Neural progenitor cell (in vitro differentiated cells): ENCODE measurements around the gene HEPACAM2. TPM values are rescaled to one million over a fixed set of nuclear protein-coding genes. Genes with fewer than 3 reads are reported as not detected.
A peak's percentile ranks its signal among the peaks of the same experiment; 100 is the strongest.

Experiments used
- DNase-seq: peaks from one replicate; pipeline ENCODE4 v3.0.0-alpha.2; 2016; ENCODE audit warnings: low spot score
- H2AFZ ChIP-seq: fragments of 200-600 bp; sonication (generic); replicated peaks from 2 replicates; pipeline ENCODE4 v1.6.1; 2016; ENCODE audit warnings: antibody characterized with exemption
- H3F3A ChIP-seq: fragments of 200-600 bp; sonication (generic); 2 replicates; pipeline ENCODE4 v1.6.1; 2016; ENCODE audit warnings: antibody characterized with exemption, low read depth
- H3K27ac ChIP-seq: fragments of 200-600 bp; sonication (generic); 2 replicates; pipeline ENCODE4 v1.5.1; 2016; ENCODE audit warnings: mild to moderate bottlenecking
- H3K27me3 ChIP-seq: fragments of 200-600 bp; sonication (generic); 2 replicates; pipeline ENCODE4 v1.6.1; 2016; ENCODE audit warnings: mild to moderate bottlenecking, moderate library complexity
- H3K36me3 ChIP-seq: fragments of 200-600 bp; sonication (generic); 2 replicates; pipeline ENCODE4 v1.5.1; 2016
- H3K4me1 ChIP-seq: fragments of 200-600 bp; sonication (generic); 2 replicates; pipeline ENCODE4 v1.6.1; 2016; ENCODE audit warnings: mixed run types
- H3K4me2 ChIP-seq: fragments of 200-600 bp; sonication (generic); 2 replicates; pipeline ENCODE4 v1.6.1; 2016
- H3K4me3 ChIP-seq: fragments of 200-600 bp; sonication (generic); 2 replicates; pipeline ENCODE4 v1.5.1; 2016
- H3K79me2 ChIP-seq: fragments of 200-600 bp; sonication (generic); 2 replicates; pipeline ENCODE4 v1.6.1; 2016; ENCODE audit warnings: low read depth
- H3K9ac ChIP-seq: fragments of 200-600 bp; sonication (generic); 2 replicates; pipeline ENCODE4 v1.6.1; 2016
- H3K9me3 ChIP-seq: fragments of 200-600 bp; sonication (generic); 2 replicates; pipeline ENCODE4 v1.5.1; 2016; ENCODE audit warnings: low read depth
- H4K20me1 ChIP-seq: fragments of 200-600 bp; sonication (generic); 2 replicates; pipeline ENCODE4 v1.6.1; 2016; ENCODE audit warnings: low read depth
- H3K27ac Mint-ChIP-seq: 3 replicates; pipeline ENCODE4 v1.8.0; 2021; ENCODE audit warnings: mixed read lengths
- H3K27me3 Mint-ChIP-seq: 2 replicates; pipeline ENCODE4 v1.8.0; 2022; ENCODE audit warnings: low read depth, mild to moderate bottlenecking, inconsistent platforms, moderate library complexity, mixed read lengths; ENCODE audit not compliant: insufficient read depth
- H3K36me3 Mint-ChIP-seq: 3 replicates; pipeline ENCODE4 v1.8.0; 2021; ENCODE audit warnings: mixed read lengths
- H3K4me1 Mint-ChIP-seq: 3 replicates; pipeline ENCODE4 v1.8.0; 2021; ENCODE audit warnings: mixed read lengths
- H3K4me3 Mint-ChIP-seq: 3 replicates; pipeline ENCODE4 v1.8.0; 2021; ENCODE audit warnings: mild to moderate bottlenecking, moderate library complexity, mixed read lengths
- H3K9me3 Mint-ChIP-seq: 3 replicates; pipeline ENCODE4 v1.8.0; 2020; ENCODE audit warnings: mixed read lengths
- CTCF ChIP-seq: fragments of 200-600 bp; sonication (generic); IDR thresholded peaks from 2 replicates; pipeline ENCODE4 v1.5.1; 2017; ENCODE audit warnings: antibody characterized with exemption, mild to moderate bottlenecking
- EZH2 ChIP-seq: fragments of 200-600 bp; sonication (generic); IDR thresholded peaks from 2 replicates; pipeline ENCODE4 v1.6.1; 2017; ENCODE audit warnings: antibody characterized with exemption, mild to moderate bottlenecking, moderate library complexity
- EZH2phosphoT487 ChIP-seq: fragments of 200-600 bp; sonication (generic); IDR thresholded peaks from 2 replicates; pipeline ENCODE4 v1.6.1; 2017; ENCODE audit warnings: antibody characterized with exemption
- total RNA-seq: library from RNA; depleted of rRNA; stranded (reverse); fragments of >200 nt; gene quantifications from 2 replicates; pipeline ENCODE4 v1.2.3, GENCODE V29; 2015; ENCODE audit warnings: low replicate concordance

The HEPACAM2 gene
- total RNA-seq, 1 donor from 2014 or later, result not detected

DNA sequence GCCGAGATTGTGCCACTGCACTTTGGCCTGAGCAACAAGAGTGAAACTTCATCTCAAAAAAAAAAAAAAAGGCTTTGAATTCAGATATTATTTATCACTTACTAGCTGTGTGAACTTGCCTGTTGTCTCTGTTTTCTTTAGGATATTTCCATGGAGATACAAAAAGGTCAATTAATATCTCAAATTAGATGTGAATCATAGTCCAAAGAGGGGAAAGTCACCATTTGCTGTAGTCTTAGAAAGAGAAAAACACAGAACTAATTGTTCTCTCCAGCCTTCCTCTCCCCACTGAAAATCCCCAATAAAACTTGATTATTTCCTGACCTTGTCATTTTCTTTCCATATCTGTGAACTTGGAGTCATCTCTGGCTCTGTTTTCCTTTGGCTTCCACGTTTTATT lies 21.2 kb downstream of the HEPACAM2 start:
- Histone ChIP-seq H3K36me3 (no peaks in the 10 kb centered on the region), H3K27me3 (peaks cover 96% of the 10 kb centered on the region), H3K9me3 (no peaks in the 10 kb centered on the region), H3K79me2 (no peaks in the 10 kb centered on the region), H3K4me2 (no peak overlapping the region), H3F3A (no peaks in the 10 kb centered on the region), H2AFZ (no peak overlapping the region), H3K4me3 (no peak overlapping the region), H4K20me1 (no peaks in the 10 kb centered on the region), H3K27ac (no peak overlapping the region), H3K4me1 (no peaks in the 10 kb centered on the region), H3K9ac (no peak overlapping the region)
- no peaks in the 10 kb centered on the region for H3K36me3 Mint-ChIP-seq
- no peak for DNase-seq
- H3K4me1 Mint-ChIP-seq, result no peaks in the 10 kb centered on the region
- TF ChIP-seq EZH2phosphoT487, result no peak
- no peak overlapping the region for H3K4me3 Mint-ChIP-seq
- H3K9me3 Mint-ChIP-seq, result no peaks in the 10 kb centered on the region
- H3K27ac Mint-ChIP-seq, result no peak overlapping the region
- no peaks in the 10 kb centered on the region for H3K27me3 Mint-ChIP-seq

- H3K4me2 ChIP-seq, result no peak overlapping the region
- H3F3A ChIP-seq, result no peaks in the 10 kb centered on the region
- no peaks in the 10 kb centered on the region for H3K9me3 Mint-ChIP-seq
- no peaks in the 10 kb centered on the region for H3K36me3 ChIP-seq
- no peak overlapping the region for H3K4me3 ChIP-seq
- no peaks in the 10 kb centered on the region for H3K36me3 Mint-ChIP-seq
- no peaks in the 10 kb centered on the region for H3K27me3 Mint-ChIP-seq
- H2AFZ ChIP-seq, result no peak overlapping the region
- DNase-seq, result no peak
- H3K4me1 Mint-ChIP-seq, result no peaks in the 10 kb centered on the region
- H3K4me3 Mint-ChIP-seq, result no peak overlapping the region
- H3K27me3 ChIP-seq, result peaks cover 96% of the 10 kb centered on the region
- H3K79me2 ChIP-seq, result no peaks in the 10 kb centered on the region
- H3K27ac Mint-ChIP-seq, result no peak overlapping the region
- TF ChIP-seq CTCF (no peak), EZH2phosphoT487 (no peak), EZH2 (no peak)
- H3K27ac ChIP-seq, result no peak overlapping the region
- H3K9ac ChIP-seq, result no peak overlapping the region
- H3K9me3 ChIP-seq, result no peaks in the 10 kb centered on the region
- H3K4me1 ChIP-seq, result no peaks in the 10 kb centered on the region
- no peaks in the 10 kb centered on the region for H4K20me1 ChIP-seq
These were observed 22.8 kb downstream of the HEPACAM2 start for GRCh38 chr7:93203496-93203895.

DNA sequence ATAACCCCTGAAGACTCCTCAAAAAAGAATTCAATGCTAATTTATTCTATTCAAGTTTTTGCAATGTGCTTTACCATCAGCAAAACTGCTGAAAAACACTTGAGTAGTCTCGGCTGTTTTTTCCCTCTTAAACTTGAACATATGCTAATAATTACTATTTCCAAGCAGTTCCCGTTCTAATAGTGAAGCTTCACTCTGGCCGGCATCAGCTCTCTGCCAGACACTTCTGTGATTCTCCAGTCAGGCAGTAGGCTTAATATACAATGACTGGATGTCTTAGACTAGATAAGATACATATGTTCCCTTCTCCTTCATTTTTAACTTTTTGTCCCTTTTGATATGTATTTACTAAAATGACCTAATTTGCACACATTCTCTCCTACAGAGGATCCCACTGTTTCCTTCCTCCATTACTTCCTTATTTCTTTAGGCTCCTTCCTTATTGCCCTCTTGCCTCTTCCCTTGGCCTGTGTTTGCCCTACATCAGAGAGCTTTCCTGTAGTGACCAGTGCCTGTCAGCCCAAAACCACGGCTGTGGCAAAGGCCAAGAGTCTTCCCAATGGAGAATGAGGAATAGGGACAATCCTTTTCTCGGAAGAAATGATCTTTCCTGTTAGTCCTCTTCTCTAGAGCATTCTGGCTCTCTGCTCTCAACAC lies 23.5 kb downstream of the HEPACAM2 start:
- no peak overlapping the region for H3K4me3 Mint-ChIP-seq

More for the DNA sequence above, 23.5 kb downstream of the HEPACAM2 start:
- peak overlapping the region; percentile 25 for H3K27ac Mint-ChIP-seq
- no peaks in the 10 kb centered on the region for H3K4me1 Mint-ChIP-seq
- Histone ChIP-seq H3K79me2 (no peaks in the 10 kb centered on the region), H4K20me1 (no peaks in the 10 kb centered on the region), H3K36me3 (no peaks in the 10 kb centered on the region), H3K4me1 (no peaks in the 10 kb centered on the region), H3K4me3 (no peak overlapping the region), H3F3A (no peaks in the 10 kb centered on the region), H3K27ac (no peak overlapping the region), H2AFZ (no peak overlapping the region), H3K9me3 (no peaks in the 10 kb centered on the region), H3K9ac (no peak overlapping the region), H3K27me3 (peaks cover 96% of the 10 kb centered on the region), H3K4me2 (no peak overlapping the region)
- DNase-seq, result no peak
- no peaks in the 10 kb centered on the region for H3K27me3 Mint-ChIP-seq
- H3K9me3 Mint-ChIP-seq, result no peaks in the 10 kb centered on the region
- TF ChIP-seq CTCF, result no peak
- no peaks in the 10 kb centered on the region for H3K36me3 Mint-ChIP-seq
